GM23338 (cell line): ENCODE results near the gene CAMSAP1. TPM values are rescaled to one million over a fixed set of nuclear protein-coding genes. Genes with fewer than 3 reads are reported as not detected.

Experiments
- ATAC-seq: fragments of 200-7000 bp; cut with Tn5 transposase; 3 replicates; pipeline ENCODE4 v1.9.1; 2020
- DNase-seq: peaks from one replicate; pipeline ENCODE4 v3.0.0-alpha.2; 2015; ENCODE audit warnings: low spot score
- H2AFZ ChIP-seq: fragments of 200-600 bp; sonication (generic); 2 replicates; pipeline ENCODE4 v1.8.0; 2016; ENCODE audit warnings: antibody characterized with exemption, mild to moderate bottlenecking, moderate library complexity
- H3F3A ChIP-seq: fragments of 200-600 bp; sonication (generic); replicated peaks from 2 replicates; pipeline ENCODE4 v1.8.0; 2017; ENCODE audit warnings: antibody characterized with exemption, mixed run types, low read depth
- H3K27ac ChIP-seq: fragments of 200-600 bp; sonication (generic); 2 replicates; pipeline ENCODE4 v1.6.1; 2016; ENCODE audit warnings: low read depth
- H3K27me3 ChIP-seq: fragments of 200-600 bp; sonication (generic); 2 replicates; pipeline ENCODE4 v1.8.0; 2016; ENCODE audit warnings: mild to moderate bottlenecking, mixed run types, moderate library complexity; ENCODE audit not compliant: insufficient read depth
- H3K36me3 ChIP-seq: fragments of 200-600 bp; sonication (generic); 2 replicates; pipeline ENCODE4 v1.8.0; 2016; ENCODE audit warnings: mild to moderate bottlenecking; ENCODE audit not compliant: insufficient read depth
- H3K4me1 ChIP-seq: fragments of 200-600 bp; sonication (generic); 2 replicates; pipeline ENCODE4 v1.8.0; 2016; ENCODE audit warnings: mild to moderate bottlenecking, moderate library complexity; ENCODE audit not compliant: insufficient read depth
- H3K4me2 ChIP-seq: fragments of 200-600 bp; sonication (generic); 2 replicates; pipeline ENCODE4 v1.7.1; 2017; ENCODE audit warnings: mixed run types
- H3K4me3 ChIP-seq: fragments of 200-600 bp; sonication (generic); 2 replicates; pipeline ENCODE4 v1.6.1; 2016; ENCODE audit warnings: mixed run types
- H3K79me2 ChIP-seq: fragments of 200-600 bp; sonication (generic); replicated peaks from 2 replicates; pipeline ENCODE4 v1.8.0; 2017; ENCODE audit warnings: mild to moderate bottlenecking; ENCODE audit not compliant: insufficient read depth
- H3K9me2 ChIP-seq: fragments of 200-600 bp; sonication (generic); 2 replicates; pipeline ENCODE4 v1.8.0; 2017; ENCODE audit not compliant: insufficient read depth
- H4K20me1 ChIP-seq: fragments of 200-600 bp; sonication (generic); replicated peaks from 2 replicates; pipeline ENCODE4 v1.8.0; 2017; ENCODE audit warnings: mild to moderate bottlenecking; ENCODE audit not compliant: insufficient read depth
- H3K27ac Mint-ChIP-seq: 2 replicates; pipeline ENCODE4 v1.8.0; 2020; ENCODE audit warnings: inconsistent platforms, mild to moderate bottlenecking, moderate library complexity, mixed read lengths
- H3K27me3 Mint-ChIP-seq: 3 replicates; pipeline ENCODE4 v1.8.0; 2022; ENCODE audit warnings: low read depth, mild to moderate bottlenecking, moderate library complexity, mixed read lengths, inconsistent platforms; ENCODE audit not compliant: insufficient read depth, poor library complexity
- H3K36me3 Mint-ChIP-seq: 3 replicates; pipeline ENCODE4 v1.8.0; 2021; ENCODE audit warnings: low read depth, mild to moderate bottlenecking, inconsistent platforms, moderate library complexity, mixed read lengths
- H3K4me1 Mint-ChIP-seq: 3 replicates; pipeline ENCODE4 v1.8.0; 2020; ENCODE audit warnings: mild to moderate bottlenecking, inconsistent platforms, mixed read lengths
- H3K4me3 Mint-ChIP-seq: 3 replicates; pipeline ENCODE4 v1.8.0; 2021; ENCODE audit warnings: moderate library complexity, mild to moderate bottlenecking, inconsistent platforms, mixed read lengths
- H3K9me3 Mint-ChIP-seq: 3 replicates; pipeline ENCODE4 v1.8.0; 2020; ENCODE audit warnings: moderate library complexity, mild to moderate bottlenecking, inconsistent platforms, mixed read lengths
- CREB1 ChIP-seq: fragments of 250-450 bp; sonication (Bioruptor Pico); IDR thresholded peaks from 2 replicates; pipeline ENCODE4 v1.5.0; 2020; ENCODE audit warnings: low read depth, mild to moderate bottlenecking, moderate library complexity
- EZH2 ChIP-seq: fragments of 200-600 bp; sonication (generic); IDR thresholded peaks from one replicate; pipeline ENCODE4 v1.8.0; 2017; ENCODE audit warnings: antibody characterized with exemption, mild to moderate bottlenecking, low read depth; ENCODE audit not compliant: unreplicated experiment
- EZH2phosphoT487 ChIP-seq: fragments of 200-600 bp; sonication (generic); IDR thresholded peaks from one replicate; pipeline ENCODE4 v1.8.1; 2018; ENCODE audit warnings: antibody characterized with exemption; ENCODE audit not compliant: unreplicated experiment
- JUNB ChIP-seq: IDR thresholded peaks from one replicate; pipeline ENCODE4 v1.6.1; 2016; ENCODE audit warnings: antibody characterized with exemption; ENCODE audit not compliant: unreplicated experiment
- NANOG ChIP-seq: IDR thresholded peaks from 2 replicates; pipeline ENCODE4 v1.6.1; 2016; ENCODE audit warnings: antibody characterized with exemption, borderline replicate concordance
- POLR2AphosphoS5 ChIP-seq: IDR thresholded peaks from 2 replicates; pipeline ENCODE4 v1.6.1; 2016; ENCODE audit warnings: antibody characterized with exemption, low read depth
- STAT1 ChIP-seq: IDR thresholded peaks from one replicate; pipeline ENCODE4 v1.6.1; 2016; ENCODE audit warnings: antibody characterized with exemption; ENCODE audit not compliant: unreplicated experiment
- ZNF114 ChIP-seq: fragments of 250-450 bp; sonication (Bioruptor Pico); IDR thresholded peaks from 2 replicates; pipeline ENCODE4 v1.5.0; 2020; ENCODE audit warnings: mild to moderate bottlenecking, moderate library complexity
- ZNF331 ChIP-seq: fragments of 250-450 bp; sonication (Bioruptor Pico); IDR thresholded peaks from 2 replicates; pipeline ENCODE4 v1.5.0; 2020; ENCODE audit warnings: low read depth, mild to moderate bottlenecking, moderate library complexity
- polyA plus RNA-seq: library from polyadenylated mRNA; unstranded; fragments of >200 nt; fragmentation: Nextera tagmentation; extraction: Ambion mirVana; gene quantifications from 2 replicates; pipeline ENCODE4 v1.2.1, GENCODE V29; 2016
- total RNA-seq: library from RNA; depleted of rRNA; stranded (reverse); fragments of >200 nt; shearing (Covaris generic); gene quantifications from 2 replicates; pipeline ENCODE4 v1.2.3, GENCODE V29; 2014
- TF ChIP-seq, protein P1 (sequence below): IDR thresholded peaks from one replicate; pipeline ENCODE4 v1.6.1; 2018; ENCODE audit warnings: antibody characterized with exemption; ENCODE audit not compliant: unreplicated experiment
- TF ChIP-seq, protein P2 (sequence below): fragments of 250-450 bp; sonication (Bioruptor Pico); IDR thresholded peaks from 2 replicates; pipeline ENCODE4 v1.5.0; 2020; ENCODE audit warnings: mild to moderate bottlenecking, moderate library complexity
- TF ChIP-seq, protein P3 (sequence below): IDR thresholded peaks from 2 replicates; pipeline ENCODE4 v1.6.1; 2016; ENCODE audit warnings: antibody characterized with exemption
- TF ChIP-seq, protein P4 (sequence below), 2 experiments: fragments of 200-600 bp in 1 of 2; sonication (generic) in 1 of 2; conservative IDR thresholded peaks; 2 replicates each; pipeline versions ENCODE4 v1.5.1 to v1.6.1; 2016 to 2017; ENCODE audit warnings: antibody characterized with exemption in 2 of 2, low read depth in 2 of 2, mild to moderate bottlenecking in 2 of 2, moderate library complexity in 1 of 2

The CAMSAP1 gene
- total and polyA plus RNA-seq, 2 experiments from 2014 or later = 6.9 to 75.4 TPM

DNA sequence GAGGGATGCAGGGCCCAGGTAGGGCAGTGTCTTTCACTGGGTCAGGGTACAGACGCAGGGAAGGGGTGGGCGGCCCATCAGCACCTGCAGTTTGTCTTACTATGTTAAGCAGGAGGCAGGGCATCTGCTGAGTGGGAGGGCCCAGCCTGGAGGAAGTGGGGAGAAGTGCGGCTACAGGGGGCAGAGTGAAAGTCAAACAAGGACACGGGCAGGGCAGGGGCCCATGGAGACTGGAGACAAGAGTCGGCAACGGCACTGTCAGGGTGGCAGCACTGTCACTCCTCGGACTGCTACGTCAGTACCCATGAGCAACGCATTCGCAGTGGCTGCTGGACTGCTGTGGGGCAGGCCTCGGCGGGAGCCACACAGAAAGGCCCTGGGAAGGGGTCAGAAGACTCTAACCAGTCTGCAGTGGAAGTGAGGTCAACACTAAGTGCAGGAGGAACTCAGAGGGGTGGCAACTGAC lies 19.7 kb downstream of the CAMSAP1 start:
- ATAC-seq (peak; percentile 77), DNase-seq (peak; percentile 76)
- peaks cover 7% of the 10 kb centered on the region for H3F3A ChIP-seq
- peak overlapping the region; percentile 7; the same call in 1 of the 3 replicates for H3K4me3 Mint-ChIP-seq
- H3K4me2 ChIP-seq = peak overlapping the region; percentile 62; the same call in 1 of the 2 replicates
- no peaks in the 10 kb centered on the region for H3K9me3 Mint-ChIP-seq
- peak overlapping the region; percentile 83; the same call in 1 of the 2 replicates for H3K27ac ChIP-seq
- H4K20me1 ChIP-seq = peaks cover 86% of the 10 kb centered on the region
- H3K27me3 ChIP-seq = no peaks in the 10 kb centered on the region
- H3K4me1 Mint-ChIP-seq = peaks cover 83% of the 10 kb centered on the region
- no peak overlapping the region for H2AFZ ChIP-seq
- H3K36me3 Mint-ChIP-seq = no peaks in the 10 kb centered on the region; the same call in 2 of the 3 replicates
- H3K4me1 ChIP-seq = peaks cover 26% of the 10 kb centered on the region
- no peak for TF ChIP-seq EZH2
- TF ChIP-seq, protein P1, sequence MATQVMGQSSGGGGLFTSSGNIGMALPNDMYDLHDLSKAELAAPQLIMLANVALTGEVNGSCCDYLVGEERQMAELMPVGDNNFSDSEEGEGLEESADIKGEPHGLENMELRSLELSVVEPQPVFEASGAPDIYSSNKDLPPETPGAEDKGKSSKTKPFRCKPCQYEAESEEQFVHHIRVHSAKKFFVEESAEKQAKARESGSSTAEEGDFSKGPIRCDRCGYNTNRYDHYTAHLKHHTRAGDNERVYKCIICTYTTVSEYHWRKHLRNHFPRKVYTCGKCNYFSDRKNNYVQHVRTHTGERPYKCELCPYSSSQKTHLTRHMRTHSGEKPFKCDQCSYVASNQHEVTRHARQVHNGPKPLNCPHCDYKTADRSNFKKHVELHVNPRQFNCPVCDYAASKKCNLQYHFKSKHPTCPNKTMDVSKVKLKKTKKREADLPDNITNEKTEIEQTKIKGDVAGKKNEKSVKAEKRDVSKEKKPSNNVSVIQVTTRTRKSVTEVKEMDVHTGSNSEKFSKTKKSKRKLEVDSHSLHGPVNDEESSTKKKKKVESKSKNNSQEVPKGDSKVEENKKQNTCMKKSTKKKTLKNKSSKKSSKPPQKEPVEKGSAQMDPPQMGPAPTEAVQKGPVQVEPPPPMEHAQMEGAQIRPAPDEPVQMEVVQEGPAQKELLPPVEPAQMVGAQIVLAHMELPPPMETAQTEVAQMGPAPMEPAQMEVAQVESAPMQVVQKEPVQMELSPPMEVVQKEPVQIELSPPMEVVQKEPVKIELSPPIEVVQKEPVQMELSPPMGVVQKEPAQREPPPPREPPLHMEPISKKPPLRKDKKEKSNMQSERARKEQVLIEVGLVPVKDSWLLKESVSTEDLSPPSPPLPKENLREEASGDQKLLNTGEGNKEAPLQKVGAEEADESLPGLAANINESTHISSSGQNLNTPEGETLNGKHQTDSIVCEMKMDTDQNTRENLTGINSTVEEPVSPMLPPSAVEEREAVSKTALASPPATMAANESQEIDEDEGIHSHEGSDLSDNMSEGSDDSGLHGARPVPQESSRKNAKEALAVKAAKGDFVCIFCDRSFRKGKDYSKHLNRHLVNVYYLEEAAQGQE = no peak
- TF ChIP-seq, protein P2, sequence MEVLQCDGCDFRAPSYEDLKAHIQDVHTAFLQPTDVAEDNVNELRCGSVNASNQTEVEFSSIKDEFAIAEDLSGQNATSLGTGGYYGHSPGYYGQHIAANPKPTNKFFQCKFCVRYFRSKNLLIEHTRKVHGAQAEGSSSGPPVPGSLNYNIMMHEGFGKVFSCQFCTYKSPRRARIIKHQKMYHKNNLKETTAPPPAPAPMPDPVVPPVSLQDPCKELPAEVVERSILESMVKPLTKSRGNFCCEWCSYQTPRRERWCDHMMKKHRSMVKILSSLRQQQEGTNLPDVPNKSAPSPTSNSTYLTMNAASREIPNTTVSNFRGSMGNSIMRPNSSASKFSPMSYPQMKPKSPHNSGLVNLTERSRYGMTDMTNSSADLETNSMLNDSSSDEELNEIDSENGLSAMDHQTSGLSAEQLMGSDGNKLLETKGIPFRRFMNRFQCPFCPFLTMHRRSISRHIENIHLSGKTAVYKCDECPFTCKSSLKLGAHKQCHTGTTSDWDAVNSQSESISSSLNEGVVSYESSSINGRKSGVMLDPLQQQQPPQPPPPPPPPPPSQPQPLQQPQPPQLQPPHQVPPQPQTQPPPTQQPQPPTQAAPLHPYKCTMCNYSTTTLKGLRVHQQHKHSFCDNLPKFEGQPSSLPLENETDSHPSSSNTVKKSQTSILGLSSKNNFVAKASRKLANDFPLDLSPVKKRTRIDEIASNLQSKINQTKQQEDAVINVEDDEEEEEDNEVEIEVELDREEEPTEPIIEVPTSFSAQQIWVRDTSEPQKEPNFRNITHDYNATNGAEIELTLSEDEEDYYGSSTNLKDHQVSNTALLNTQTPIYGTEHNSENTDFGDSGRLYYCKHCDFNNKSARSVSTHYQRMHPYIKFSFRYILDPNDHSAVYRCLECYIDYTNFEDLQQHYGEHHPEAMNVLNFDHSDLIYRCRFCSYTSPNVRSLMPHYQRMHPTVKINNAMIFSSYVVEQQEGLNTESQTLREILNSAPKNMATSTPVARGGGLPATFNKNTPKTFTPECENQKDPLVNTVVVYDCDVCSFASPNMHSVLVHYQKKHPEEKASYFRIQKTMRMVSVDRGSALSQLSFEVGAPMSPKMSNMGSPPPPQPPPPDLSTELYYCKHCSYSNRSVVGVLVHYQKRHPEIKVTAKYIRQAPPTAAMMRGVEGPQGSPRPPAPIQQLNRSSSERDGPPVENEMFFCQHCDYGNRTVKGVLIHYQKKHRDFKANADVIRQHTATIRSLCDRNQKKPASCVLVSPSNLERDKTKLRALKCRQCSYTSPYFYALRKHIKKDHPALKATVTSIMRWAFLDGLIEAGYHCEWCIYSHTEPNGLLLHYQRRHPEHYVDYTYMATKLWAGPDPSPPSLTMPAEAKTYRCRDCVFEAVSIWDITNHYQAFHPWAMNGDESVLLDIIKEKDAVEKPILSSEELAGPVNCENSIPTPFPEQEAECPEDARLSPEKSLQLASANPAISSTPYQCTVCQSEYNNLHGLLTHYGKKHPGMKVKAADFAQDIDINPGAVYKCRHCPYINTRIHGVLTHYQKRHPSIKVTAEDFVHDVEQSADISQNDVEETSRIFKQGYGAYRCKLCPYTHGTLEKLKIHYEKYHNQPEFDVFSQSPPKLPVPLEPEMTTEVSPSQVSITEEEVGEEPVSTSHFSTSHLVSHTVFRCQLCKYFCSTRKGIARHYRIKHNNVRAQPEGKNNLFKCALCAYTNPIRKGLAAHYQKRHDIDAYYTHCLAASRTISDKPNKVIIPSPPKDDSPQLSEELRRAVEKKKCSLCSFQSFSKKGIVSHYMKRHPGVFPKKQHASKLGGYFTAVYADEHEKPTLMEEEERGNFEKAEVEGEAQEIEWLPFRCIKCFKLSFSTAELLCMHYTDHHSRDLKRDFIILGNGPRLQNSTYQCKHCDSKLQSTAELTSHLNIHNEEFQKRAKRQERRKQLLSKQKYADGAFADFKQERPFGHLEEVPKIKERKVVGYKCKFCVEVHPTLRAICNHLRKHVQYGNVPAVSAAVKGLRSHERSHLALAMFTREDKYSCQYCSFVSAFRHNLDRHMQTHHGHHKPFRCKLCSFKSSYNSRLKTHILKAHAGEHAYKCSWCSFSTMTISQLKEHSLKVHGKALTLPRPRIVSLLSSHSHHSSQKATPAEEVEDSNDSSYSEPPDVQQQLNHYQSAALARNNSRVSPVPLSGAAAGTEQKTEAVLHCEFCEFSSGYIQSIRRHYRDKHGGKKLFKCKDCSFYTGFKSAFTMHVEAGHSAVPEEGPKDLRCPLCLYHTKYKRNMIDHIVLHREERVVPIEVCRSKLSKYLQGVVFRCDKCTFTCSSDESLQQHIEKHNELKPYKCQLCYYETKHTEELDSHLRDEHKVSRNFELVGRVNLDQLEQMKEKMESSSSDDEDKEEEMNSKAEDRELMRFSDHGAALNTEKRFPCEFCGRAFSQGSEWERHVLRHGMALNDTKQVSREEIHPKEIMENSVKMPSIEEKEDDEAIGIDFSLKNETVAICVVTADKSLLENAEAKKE = no peak
- no peak for TF ChIP-seq NANOG
- TF ChIP-seq CREB1 = no peak
- TF ChIP-seq STAT1 = no peak
- TF ChIP-seq POLR2AphosphoS5 = no peak
- TF ChIP-seq, protein P3, sequence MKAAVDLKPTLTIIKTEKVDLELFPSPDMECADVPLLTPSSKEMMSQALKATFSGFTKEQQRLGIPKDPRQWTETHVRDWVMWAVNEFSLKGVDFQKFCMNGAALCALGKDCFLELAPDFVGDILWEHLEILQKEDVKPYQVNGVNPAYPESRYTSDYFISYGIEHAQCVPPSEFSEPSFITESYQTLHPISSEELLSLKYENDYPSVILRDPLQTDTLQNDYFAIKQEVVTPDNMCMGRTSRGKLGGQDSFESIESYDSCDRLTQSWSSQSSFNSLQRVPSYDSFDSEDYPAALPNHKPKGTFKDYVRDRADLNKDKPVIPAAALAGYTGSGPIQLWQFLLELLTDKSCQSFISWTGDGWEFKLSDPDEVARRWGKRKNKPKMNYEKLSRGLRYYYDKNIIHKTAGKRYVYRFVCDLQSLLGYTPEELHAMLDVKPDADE = no peak
- TF ChIP-seq, protein P4, sequence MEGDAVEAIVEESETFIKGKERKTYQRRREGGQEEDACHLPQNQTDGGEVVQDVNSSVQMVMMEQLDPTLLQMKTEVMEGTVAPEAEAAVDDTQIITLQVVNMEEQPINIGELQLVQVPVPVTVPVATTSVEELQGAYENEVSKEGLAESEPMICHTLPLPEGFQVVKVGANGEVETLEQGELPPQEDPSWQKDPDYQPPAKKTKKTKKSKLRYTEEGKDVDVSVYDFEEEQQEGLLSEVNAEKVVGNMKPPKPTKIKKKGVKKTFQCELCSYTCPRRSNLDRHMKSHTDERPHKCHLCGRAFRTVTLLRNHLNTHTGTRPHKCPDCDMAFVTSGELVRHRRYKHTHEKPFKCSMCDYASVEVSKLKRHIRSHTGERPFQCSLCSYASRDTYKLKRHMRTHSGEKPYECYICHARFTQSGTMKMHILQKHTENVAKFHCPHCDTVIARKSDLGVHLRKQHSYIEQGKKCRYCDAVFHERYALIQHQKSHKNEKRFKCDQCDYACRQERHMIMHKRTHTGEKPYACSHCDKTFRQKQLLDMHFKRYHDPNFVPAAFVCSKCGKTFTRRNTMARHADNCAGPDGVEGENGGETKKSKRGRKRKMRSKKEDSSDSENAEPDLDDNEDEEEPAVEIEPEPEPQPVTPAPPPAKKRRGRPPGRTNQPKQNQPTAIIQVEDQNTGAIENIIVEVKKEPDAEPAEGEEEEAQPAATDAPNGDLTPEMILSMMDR (conservative IDR thresholded peaks at IDR 0.05; ENCODE audit: low read depth in 2 of 2) = no peak
- TF ChIP-seq ZNF331 (CRISPR knock-in tag) = no peak
- no peak for TF ChIP-seq ZNF114
- no peak for TF ChIP-seq JUNB
- TF ChIP-seq EZH2phosphoT487 = no peak
- H3K79me2 ChIP-seq = peaks cover 100% of the 10 kb centered on the region
- H3K4me3 ChIP-seq = no peak overlapping the region
- no peaks in the 10 kb centered on the region for H3K9me2 ChIP-seq
- peak overlapping the region; percentile 77 for H3K27ac Mint-ChIP-seq
- peaks cover 12% of the 10 kb centered on the region for H3K27me3 Mint-ChIP-seq
- H3K36me3 ChIP-seq = no peaks in the 10 kb centered on the region
